Hepatocyte (in vitro differentiated cells): ENCODE results near the gene KRTAP10-5. TPM values are rescaled to one million over a fixed set of nuclear protein-coding genes. Genes with fewer than 3 reads are reported as not detected.

Source experiments
- DNase-seq: peaks from one replicate; pipeline ENCODE4 v3.0.0-alpha.2; 2016; ENCODE audit warnings: low spot score
- H2AFZ ChIP-seq: fragments of 200-600 bp; sonication (generic); 2 replicates; pipeline ENCODE4 v1.6.0; 2016; ENCODE audit warnings: antibody characterized with exemption, mild to moderate bottlenecking
- H3K27ac ChIP-seq: fragments of 200-600 bp; sonication (generic); 2 replicates; pipeline ENCODE4 v1.5.1; 2016; ENCODE audit warnings: mild to moderate bottlenecking
- H3K27me3 ChIP-seq: fragments of 200-600 bp; sonication (generic); 2 replicates; pipeline ENCODE4 v1.6.1; 2016
- H3K36me3 ChIP-seq: fragments of 200-600 bp; sonication (generic); replicated peaks from 2 replicates; pipeline ENCODE4 v1.5.1; 2016; ENCODE audit warnings: low read depth; ENCODE audit not compliant: insufficient read depth
- H3K4me1 ChIP-seq: fragments of 200-600 bp; sonication (generic); 2 replicates; pipeline ENCODE4 v1.5.1; 2016; ENCODE audit warnings: mild to moderate bottlenecking, moderate library complexity; ENCODE audit not compliant: insufficient read depth
- H3K4me2 ChIP-seq: fragments of 200-600 bp; sonication (generic); 2 replicates; pipeline ENCODE4 v1.6.0; 2016
- H3K4me3 ChIP-seq: fragments of 200-600 bp; sonication (generic); 2 replicates; pipeline ENCODE4 v1.5.1; 2016; ENCODE audit warnings: mild to moderate bottlenecking
- H3K79me2 ChIP-seq: fragments of 200-600 bp; sonication (generic); 2 replicates; pipeline ENCODE4 v1.6.0; 2017; ENCODE audit warnings: mild to moderate bottlenecking
- H3K9me2 ChIP-seq: fragments of 200-600 bp; sonication (generic); replicated peaks from 2 replicates; pipeline ENCODE4 v1.6.0; 2017; ENCODE audit warnings: mild to moderate bottlenecking; ENCODE audit not compliant: insufficient read depth
- H3K9me3 ChIP-seq: fragments of 200-600 bp; sonication (generic); 2 replicates; pipeline ENCODE4 v1.5.1; 2016; ENCODE audit warnings: low read depth, mild to moderate bottlenecking
- H4K20me1 ChIP-seq: fragments of 200-600 bp; sonication (generic); 2 replicates; pipeline ENCODE4 v1.6.0; 2016; ENCODE audit warnings: mild to moderate bottlenecking; ENCODE audit not compliant: insufficient read depth, poor library complexity, severe bottlenecking
- EZH2 ChIP-seq: fragments of 200-600 bp; sonication (generic); IDR thresholded peaks from 2 replicates; pipeline ENCODE4 v1.6.1; 2016; ENCODE audit warnings: antibody characterized with exemption, mild to moderate bottlenecking, borderline replicate concordance
- EZH2phosphoT487 ChIP-seq: fragments of 200-600 bp; sonication (generic); IDR thresholded peaks from one replicate; pipeline ENCODE4 v1.6.1; 2018; ENCODE audit warnings: antibody characterized with exemption, mild to moderate bottlenecking, low read depth, moderate library complexity; ENCODE audit not compliant: unreplicated experiment, severe bottlenecking
- WGBS: methylation state at CpG from one replicate; pipeline ENCODE4 v1.1.6; 2016; ENCODE audit warnings: low lambda C conversion rate; ENCODE audit errors: missing lambda C conversion rate; 5-methylcytosine and 5-hydroxymethylcytosine counted together
- polyA plus RNA-seq: library from polyadenylated mRNA; unstranded; fragments of >200 nt; fragmentation: Nextera tagmentation; extraction: Ambion mirVana; gene quantifications from 2 replicates; pipeline ENCODE4 v1.2.1, GENCODE V29; 2016
- total RNA-seq: library from RNA; depleted of rRNA; stranded (reverse); fragments of >200 nt; gene quantifications from 2 replicates; pipeline ENCODE4 v1.2.3, GENCODE V29; 2014
- TF ChIP-seq, protein P1 (sequence below): fragments of 200-600 bp; sonication (generic); IDR thresholded peaks from 2 replicates; pipeline ENCODE4 v1.5.1; 2016; ENCODE audit warnings: antibody characterized with exemption, mild to moderate bottlenecking; ENCODE audit not compliant: poor library complexity

KRTAP10-5 gene
- total and polyA plus RNA-seq, 2 experiments from 2014 or later: not detected

DNA sequence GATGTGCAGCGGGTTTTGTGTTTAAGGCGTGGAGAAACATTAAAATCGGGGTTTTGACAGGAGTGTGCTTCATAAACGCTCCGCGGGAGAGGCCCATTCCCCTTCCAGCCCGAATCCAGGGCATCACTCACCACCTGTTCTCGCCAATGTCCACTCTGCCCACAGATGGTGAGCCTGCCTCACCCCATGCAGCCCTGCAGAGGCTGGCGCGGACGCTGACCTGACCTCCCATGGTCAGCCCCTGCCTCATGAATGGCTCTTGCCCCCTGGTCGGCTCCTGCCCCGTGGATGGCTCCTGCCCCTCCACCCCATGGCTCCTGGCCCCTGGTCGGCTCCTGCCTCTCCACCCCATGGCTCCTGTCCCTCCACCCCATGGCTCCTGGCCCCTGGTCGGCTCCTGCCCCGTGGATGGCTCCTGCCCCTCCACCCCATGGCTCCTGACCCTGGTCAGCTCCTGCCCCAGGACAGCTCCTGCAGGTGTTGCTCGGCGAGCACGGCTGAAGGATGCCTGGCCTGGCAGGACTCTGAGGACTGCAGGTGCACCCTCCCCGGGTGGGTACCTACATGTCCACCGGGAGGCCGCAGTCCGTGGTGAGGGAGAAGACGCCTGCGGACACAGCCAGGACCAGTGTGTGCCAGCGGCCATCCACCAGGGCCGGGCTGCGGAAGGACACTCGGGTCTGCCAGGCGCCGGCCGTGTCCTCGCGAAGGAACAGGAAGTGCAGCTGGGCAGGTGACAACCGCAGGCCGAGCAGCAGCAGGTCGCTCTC is 47.1 kb downstream of the KRTAP10-5 start:
- Histone ChIP-seq H3K36me3 (no peaks in the 10 kb centered on the region), H3K27ac (no peak overlapping the region), H3K9me3 (no peaks in the 10 kb centered on the region), H4K20me1 (no peaks in the 10 kb centered on the region), H3K4me3 (no peak overlapping the region), H2AFZ (no peak overlapping the region), H3K9me2 (no peaks in the 10 kb centered on the region), H3K79me2 (no peaks in the 10 kb centered on the region), H3K27me3 (no peaks in the 10 kb centered on the region), H3K4me1 (no peaks in the 10 kb centered on the region), H3K4me2 (no peak overlapping the region)
- 93% methylated on average over 32 of the region's 37 CpGs for WGBS
- no peak for DNase-seq
- no peak for TF ChIP-seq EZH2
- TF ChIP-seq EZH2phosphoT487: no peak
- TF ChIP-seq, protein P1, sequence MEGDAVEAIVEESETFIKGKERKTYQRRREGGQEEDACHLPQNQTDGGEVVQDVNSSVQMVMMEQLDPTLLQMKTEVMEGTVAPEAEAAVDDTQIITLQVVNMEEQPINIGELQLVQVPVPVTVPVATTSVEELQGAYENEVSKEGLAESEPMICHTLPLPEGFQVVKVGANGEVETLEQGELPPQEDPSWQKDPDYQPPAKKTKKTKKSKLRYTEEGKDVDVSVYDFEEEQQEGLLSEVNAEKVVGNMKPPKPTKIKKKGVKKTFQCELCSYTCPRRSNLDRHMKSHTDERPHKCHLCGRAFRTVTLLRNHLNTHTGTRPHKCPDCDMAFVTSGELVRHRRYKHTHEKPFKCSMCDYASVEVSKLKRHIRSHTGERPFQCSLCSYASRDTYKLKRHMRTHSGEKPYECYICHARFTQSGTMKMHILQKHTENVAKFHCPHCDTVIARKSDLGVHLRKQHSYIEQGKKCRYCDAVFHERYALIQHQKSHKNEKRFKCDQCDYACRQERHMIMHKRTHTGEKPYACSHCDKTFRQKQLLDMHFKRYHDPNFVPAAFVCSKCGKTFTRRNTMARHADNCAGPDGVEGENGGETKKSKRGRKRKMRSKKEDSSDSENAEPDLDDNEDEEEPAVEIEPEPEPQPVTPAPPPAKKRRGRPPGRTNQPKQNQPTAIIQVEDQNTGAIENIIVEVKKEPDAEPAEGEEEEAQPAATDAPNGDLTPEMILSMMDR: no peak

DNA sequence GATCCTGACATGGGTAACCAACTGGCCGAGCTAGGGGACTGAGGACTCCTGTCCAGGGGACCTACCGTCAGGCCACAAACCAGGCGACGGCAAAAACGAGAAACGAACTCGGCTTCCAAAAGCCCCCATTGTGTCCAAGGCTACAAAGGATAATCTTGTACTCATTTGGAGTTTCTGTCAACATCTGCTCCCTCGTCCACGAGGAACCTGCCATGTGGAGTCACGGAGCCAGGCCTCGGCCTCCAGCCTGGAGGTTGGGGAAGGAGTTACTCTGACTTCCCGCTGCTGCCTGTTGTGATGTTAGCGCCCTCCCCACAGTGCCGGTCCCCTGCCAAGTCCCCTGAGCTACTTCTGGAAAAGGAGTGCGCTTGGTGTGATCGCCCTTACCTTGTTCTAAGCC is 47.7 kb downstream of the KRTAP10-5 start:
- H3K79me2 ChIP-seq: no peaks in the 10 kb centered on the region
- H3K36me3 ChIP-seq: no peaks in the 10 kb centered on the region
- H3K9me2 ChIP-seq: no peaks in the 10 kb centered on the region
- H3K9me3 ChIP-seq: no peaks in the 10 kb centered on the region
- H3K4me2 ChIP-seq: no peak overlapping the region
- no peaks in the 10 kb centered on the region for H3K4me1 ChIP-seq
- H3K4me3 ChIP-seq: no peak overlapping the region
- 94% methylated on average over 16 of the region's 16 CpGs for WGBS
- H3K27me3 ChIP-seq: no peaks in the 10 kb centered on the region
- H3K27ac ChIP-seq: no peak overlapping the region
- H2AFZ ChIP-seq: no peak overlapping the region
- TF ChIP-seq EZH2phosphoT487 (no peak), EZH2 (no peak)
- TF ChIP-seq, protein P1: no peak
- no peak for DNase-seq
- H4K20me1 ChIP-seq: no peaks in the 10 kb centered on the region

DNA sequence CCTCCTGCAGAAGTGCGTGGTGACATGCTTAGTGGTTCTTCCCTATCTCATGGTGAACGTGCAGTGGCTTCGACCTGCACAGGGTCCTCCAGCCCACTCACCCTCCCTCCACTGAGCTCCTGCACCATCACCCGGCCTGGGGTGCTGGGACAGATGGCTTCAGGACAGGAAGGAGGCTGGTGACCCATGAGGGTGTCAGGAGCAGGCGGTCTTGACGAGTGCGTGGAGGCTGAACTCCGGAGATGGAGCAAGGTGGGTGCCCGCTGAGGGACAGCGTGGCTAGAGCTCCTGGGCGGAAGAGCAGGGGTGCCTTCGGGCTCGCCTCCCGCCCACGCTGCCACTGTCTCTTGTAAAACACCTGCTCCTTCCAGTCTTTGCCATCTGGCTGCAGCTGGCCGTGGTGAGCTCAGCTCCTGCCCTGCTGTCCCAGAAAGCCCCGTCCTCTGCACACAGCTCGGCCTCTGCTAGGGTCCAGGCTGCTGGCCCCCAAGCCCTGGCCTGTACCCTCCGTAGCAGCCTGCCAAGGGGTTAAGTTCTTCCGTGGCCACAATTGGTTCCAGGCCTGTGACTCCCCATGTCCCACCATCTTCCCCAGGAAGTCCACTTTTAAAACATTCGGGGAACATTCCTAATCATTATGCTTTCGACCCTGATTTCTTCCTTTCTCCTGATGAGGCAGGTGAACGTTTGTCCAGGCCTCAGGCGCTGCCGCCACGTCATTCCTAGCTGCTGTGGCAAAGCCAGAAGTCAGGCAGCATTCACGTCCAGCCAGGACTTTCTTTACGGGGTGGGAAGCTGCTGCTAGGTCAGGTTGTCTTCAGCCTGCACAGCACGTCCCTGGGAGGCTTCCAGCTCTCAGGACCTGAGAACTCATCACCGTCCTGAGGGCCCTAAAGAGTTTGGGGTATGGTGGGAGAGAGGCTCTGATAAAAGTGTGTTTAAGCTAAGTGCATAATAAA is 48.5 kb downstream of the KRTAP10-5 start:
- H4K20me1 ChIP-seq: no peaks in the 10 kb centered on the region
- no peak overlapping the region for H3K4me2 ChIP-seq
- 87% methylated on average over 30 of the region's 30 CpGs for WGBS
- H3K36me3 ChIP-seq: no peaks in the 10 kb centered on the region
- H3K79me2 ChIP-seq: no peaks in the 10 kb centered on the region
- H3K27ac ChIP-seq: no peak overlapping the region
- no peaks in the 10 kb centered on the region for H3K9me3 ChIP-seq
- H2AFZ ChIP-seq: no peak overlapping the region
- TF ChIP-seq EZH2: no peak
- TF ChIP-seq, protein P1: no peak
- H3K4me1 ChIP-seq: no peaks in the 10 kb centered on the region
- DNase-seq: no peak
- H3K9me2 ChIP-seq: no peaks in the 10 kb centered on the region
- H3K4me3 ChIP-seq: no peak overlapping the region
- H3K27me3 ChIP-seq: no peaks in the 10 kb centered on the region
